HG02938 (cell line): ENCODE data around the gene MYL3.

ENCODE experiments used
- ATAC-seq: cut with Tn5 transposase; IDR thresholded peaks from one replicate; pipeline ENCODE4 v1.9.1; 2021; ENCODE audit warnings: mild to moderate bottlenecking, moderate library complexity; ENCODE audit not compliant: unreplicated experiment

MYL3 gene

GRCh38 chr3:46900007-46900292, 36.7 kb upstream of the MYL3 start:
- no peak for ATAC-seq

GRCh38 chr3:46899151-46900006, 36.1 kb upstream of the MYL3 start:
- ATAC-seq, result no peak

GRCh38 chr3:46898321-46899150, 35.3 kb upstream of the MYL3 start:
- ATAC-seq, result no peak

GRCh38 chr3:46897829-46898320, 34.6 kb upstream of the MYL3 start:
- ATAC-seq, result no peak

DNA sequence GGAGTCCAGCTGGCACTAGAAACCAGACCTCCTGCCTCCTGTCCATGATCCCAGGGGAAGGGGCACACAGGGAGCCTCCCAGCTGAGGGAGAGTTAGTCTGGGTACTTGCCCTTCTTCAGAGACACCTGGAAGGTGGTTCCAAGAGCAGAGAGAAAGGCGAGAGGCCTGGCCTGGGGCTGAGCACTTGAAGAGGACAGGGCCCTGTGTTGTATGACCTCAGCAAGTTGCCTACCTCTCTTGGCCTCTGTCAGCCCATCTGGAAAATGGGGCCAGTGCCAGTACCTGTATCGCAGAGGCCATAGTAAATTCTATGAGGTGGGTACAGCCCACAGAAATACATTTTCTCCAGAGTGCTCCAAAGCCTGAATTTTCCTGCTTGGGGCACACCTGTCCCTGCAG, 33.8 kb upstream of the MYL3 start:
- no peak for ATAC-seq

- ATAC-seq, result no peak
Observed at GRCh38 chr3:46896386-46896785, 33.1 kb upstream of the MYL3 start.

DNA sequence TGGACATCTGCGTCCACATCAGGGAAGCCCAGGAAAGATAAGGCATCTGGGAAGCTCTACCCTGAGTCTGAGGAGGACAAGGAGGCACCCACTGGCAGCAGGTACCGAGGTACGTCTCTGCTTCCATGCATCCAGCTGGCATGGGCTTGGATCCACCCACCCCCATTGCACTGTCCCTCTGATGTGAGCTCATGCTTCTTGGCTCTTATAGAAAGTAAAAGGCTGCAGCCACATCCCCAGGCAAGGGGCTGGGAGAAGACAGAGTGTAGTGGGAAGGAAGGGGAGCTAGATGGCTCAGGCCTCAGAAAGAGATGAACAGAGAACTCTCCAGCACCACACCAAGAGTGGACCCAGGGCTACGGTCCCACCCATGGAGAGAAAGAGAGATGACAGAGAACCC, 32.5 kb upstream of the MYL3 start:
- no peak for ATAC-seq

DNA sequence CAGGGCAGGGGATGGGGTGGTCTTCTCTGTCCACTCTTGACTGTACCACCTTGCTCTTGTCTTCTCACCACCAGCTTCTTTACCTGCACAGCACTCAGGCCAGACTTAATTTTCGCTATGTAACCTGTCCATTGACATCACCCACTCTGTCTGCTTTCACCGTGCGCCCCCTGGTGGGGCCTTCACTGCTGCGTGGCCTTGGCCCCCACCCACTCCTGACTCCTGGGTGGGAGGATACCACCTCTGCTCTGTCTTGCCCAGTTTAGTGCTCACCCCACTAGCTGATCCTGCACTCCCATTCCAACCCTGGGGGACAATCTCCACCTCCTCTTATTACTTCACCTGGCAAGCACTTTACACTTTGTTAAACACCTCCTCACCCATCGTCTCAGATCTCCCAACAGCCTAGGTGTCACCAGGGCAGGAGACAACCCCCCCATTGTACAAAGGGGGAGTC, 32.0 kb upstream of the MYL3 start:
- no peak for ATAC-seq

DNA sequence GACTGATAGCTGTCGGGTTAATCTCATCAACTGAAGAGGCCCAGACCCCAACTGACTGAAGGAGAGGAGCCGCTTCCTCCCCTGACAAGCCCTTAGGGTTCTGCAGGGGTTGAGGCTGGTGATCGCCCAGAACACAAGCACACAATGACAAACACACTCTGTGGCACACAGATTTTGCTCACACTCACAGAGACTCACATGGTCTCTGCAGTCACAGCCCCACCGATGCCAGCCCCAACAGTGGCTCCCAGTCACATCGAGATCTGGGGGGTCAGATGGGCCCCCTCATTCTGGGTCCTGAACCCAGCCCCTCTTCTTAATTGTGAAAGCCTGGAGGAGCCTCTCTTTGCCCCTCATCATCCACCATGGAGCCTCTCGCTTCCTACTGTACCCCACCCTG, 31.0 kb upstream of the MYL3 start:
- no peak for ATAC-seq

- ATAC-seq, result no peak
Observed at GRCh38 chr3:46893763-46894162, 30.5 kb upstream of the MYL3 start.

- ATAC-seq, result no peak
Observed at GRCh38 chr3:46893146-46893748, 30.0 kb upstream of the MYL3 start.

- ATAC-seq, result no peak
Observed at GRCh38 chr3:46892285-46893145, 29.3 kb upstream of the MYL3 start.

- ATAC-seq, result no peak
Observed at GRCh38 chr3:46891132-46891531, 27.9 kb upstream of the MYL3 start.

GRCh38 chr3:46890132-46890531, 26.9 kb upstream of the MYL3 start:
- ATAC-seq, result no peak

DNA sequence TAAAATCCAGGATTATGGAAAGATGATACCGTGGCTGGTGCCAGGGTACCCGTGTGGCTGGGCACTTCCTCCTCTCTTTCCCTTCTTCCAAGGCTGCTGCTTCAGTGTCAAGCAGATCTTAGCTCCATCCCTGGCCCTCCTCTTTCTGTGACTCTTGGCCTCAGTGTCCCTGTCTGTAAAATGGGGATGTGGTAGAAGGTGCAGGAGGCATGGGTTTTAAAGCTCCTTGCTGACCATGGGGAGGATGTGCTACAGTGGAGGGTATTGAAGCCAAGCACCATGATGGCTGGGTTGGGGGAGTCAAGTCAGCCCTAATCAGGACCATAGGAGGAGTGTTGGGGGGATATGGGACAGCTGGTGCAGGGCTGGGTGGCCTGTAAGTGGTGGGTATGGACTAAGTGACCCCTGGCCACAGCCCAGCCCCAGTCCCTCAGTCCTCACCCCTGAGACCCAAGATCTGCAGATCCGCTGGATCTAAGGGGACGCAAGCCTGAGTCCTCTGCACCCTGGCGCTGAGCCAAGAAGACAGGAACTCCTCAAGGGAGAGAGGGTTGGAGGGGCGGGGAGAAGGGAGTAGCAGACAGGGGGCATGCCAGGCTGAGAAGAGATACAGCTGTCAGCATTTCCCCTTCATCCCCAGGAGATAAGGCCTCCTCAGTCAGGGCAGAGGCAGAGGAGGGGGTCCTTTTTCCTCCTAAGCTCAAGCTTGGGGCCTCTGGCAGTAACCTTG, 26.3 kb upstream of the MYL3 start:
- no peak for ATAC-seq

DNA sequence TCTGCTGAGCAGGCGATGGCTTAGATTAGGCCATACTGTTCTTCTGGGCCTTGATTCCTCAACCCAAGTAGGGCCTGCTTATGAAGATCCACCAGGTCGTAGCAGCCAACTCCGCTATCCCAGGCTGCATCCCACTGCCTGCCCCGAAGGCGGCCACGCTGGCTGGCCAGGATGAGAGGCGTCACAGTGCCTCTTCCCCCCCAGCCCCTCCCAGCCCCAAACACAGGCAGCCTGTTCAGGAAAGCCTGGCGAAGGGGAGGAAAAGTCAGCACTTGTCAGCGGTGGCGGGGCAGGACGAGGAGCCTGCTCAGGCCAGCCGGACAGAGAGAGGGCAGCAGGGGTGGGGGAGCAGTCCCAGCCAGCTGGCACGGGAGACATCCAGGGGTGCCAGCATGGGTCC, 25.5 kb upstream of the MYL3 start:
- no peak for ATAC-seq

- ATAC-seq, result no peak
Observed at GRCh38 chr3:46887980-46888494, 24.8 kb upstream of the MYL3 start.

DNA sequence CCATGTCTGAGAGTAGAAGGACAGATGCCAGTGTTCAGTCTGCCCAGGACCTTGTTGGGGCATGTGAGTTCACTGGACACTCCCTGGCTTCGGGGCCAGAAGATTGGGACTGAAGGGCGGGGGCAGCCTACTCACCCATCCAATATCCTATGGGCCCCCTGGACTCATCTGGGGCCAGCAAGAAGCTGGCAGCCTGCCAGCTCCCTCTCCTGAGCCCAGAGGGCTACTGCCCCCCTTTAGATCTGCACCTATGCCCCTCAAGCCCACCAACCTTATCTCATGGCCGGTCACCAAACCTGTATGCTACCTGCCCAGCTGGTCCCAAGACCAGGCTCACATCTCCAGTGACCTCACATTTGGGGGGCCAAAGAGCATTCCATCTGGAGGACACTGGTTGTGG, 22.4 kb upstream of the MYL3 start:
- ATAC-seq, result no peak

DNA sequence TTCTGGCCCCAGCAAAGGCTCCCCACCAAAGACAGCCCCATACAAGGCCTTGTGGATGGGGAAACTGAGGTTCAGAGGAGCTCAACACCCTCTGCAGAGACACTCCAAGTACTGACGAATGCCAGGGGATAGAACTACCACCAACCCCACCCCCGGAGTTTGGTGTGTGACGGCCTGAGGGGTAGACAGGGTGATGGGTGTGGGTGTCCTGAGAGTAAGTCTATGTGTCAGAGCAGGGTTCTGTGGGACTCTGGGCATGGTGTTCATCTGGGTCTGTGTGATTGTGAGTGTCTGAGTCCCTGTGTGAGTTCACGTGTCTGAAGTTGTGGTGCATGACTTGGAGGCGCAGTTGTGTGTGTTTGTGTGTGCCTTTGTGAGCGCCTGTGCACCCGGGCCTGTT, 21.7 kb upstream of the MYL3 start:
- ATAC-seq, result no peak

DNA sequence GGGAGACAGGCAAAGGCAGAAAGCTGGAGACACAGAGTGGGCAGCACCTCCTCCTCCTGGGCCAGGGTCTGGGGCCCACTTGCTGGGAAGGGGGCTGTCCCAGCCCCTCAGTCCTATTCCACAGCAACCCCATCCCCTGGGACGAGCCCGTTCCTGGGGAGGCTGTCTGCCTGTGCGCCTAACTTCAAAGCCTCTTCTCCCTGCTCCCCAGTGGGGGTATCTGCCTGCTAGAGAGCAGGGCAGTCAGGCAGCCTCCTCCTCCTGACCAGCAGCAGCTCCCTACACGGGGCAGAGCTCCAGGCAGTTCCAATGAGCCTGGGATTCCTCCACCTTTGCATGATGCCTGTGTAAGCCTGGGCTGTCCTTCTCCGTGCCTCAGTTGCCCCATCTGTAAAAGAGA, 21.2 kb upstream of the MYL3 start:
- ATAC-seq, result no peak
